ENCODE data around the gene TMEM240.

Gene TMEM240

GRCh38 chr1:1545946-1546737 is 5.7 kb upstream of the TMEM240 start:
- H3K4me1 ChIP-seq (ENCODE audit: control insufficient read depth, insufficient read depth, low read length): no peaks in the 10 kb centered on the region
- H3K9me3 ChIP-seq (ENCODE audit: control insufficient read depth, insufficient read depth, low read length): no peaks in the 10 kb centered on the region
- no peaks in the 10 kb centered on the region for H3K27me3 ChIP-seq (ENCODE audit: control insufficient read depth, insufficient read depth, low read length)
- no peak overlapping the region for H3K4me3 ChIP-seq (ENCODE audit: low read depth, low read length)
- no peak overlapping the region for H3K9ac ChIP-seq (ENCODE audit: low read depth, low read length)
- peaks cover 37% of the 10 kb centered on the region for H3K36me3 ChIP-seq (ENCODE audit: control insufficient read depth, insufficient read depth, low read length)

DNA sequence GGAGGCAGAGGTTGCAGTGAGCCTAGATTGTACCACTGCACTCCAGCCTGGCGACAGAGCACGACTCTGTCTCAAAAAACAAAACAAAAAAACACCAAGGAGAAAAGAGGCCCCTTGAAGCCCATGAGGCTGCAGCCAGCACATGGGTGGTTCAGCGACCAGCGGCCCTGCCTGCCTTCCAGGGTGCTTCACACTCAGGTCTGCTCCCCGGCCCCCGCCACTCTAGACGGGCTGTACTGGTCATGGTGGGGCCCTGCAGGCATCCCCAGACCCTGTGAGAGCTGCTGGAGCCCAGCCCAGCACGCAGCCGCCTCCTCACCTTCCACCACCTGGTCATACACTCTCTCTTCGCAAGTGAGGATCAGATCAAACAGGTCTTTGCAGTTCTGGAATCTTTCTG is 4.1 kb upstream of the TMEM240 start:
- Histone ChIP-seq H3K4me1 (ENCODE audit: control insufficient read depth, insufficient read depth, low read length) (no peaks in the 10 kb centered on the region), H3K9me3 (ENCODE audit: control insufficient read depth, insufficient read depth, low read length) (no peaks in the 10 kb centered on the region), H3K4me3 (ENCODE audit: low read depth, low read length) (no peak overlapping the region), H3K9ac (ENCODE audit: low read depth, low read length) (no peak overlapping the region), H3K36me3 (ENCODE audit: control insufficient read depth, insufficient read depth, low read length) (peaks cover 39% of the 10 kb centered on the region), H3K27me3 (ENCODE audit: control insufficient read depth, insufficient read depth, low read length) (no peaks in the 10 kb centered on the region)

- Histone ChIP-seq H3K9ac (ENCODE audit: low read depth, low read length) (no peak overlapping the region), H3K4me3 (ENCODE audit: low read depth, low read length) (no peak overlapping the region), H3K4me1 (ENCODE audit: control insufficient read depth, insufficient read depth, low read length) (no peaks in the 10 kb centered on the region), H3K9me3 (ENCODE audit: control insufficient read depth, insufficient read depth, low read length) (no peaks in the 10 kb centered on the region), H3K36me3 (ENCODE audit: control insufficient read depth, insufficient read depth, low read length) (peaks cover 39% of the 10 kb centered on the region), H3K27me3 (ENCODE audit: control insufficient read depth, insufficient read depth, low read length) (no peaks in the 10 kb centered on the region)
Observed at GRCh38 chr1:1543706-1544099, 3.3 kb upstream of the TMEM240 start.

- peaks cover 43% of the 10 kb centered on the region for H3K36me3 ChIP-seq (ENCODE audit: control insufficient read depth, insufficient read depth, low read length)
- no peak overlapping the region for H3K9ac ChIP-seq (ENCODE audit: low read depth, low read length)
- no peak overlapping the region for H3K4me3 ChIP-seq (ENCODE audit: low read depth, low read length)
- no peaks in the 10 kb centered on the region for H3K4me1 ChIP-seq (ENCODE audit: control insufficient read depth, insufficient read depth, low read length)
- H3K9me3 ChIP-seq (ENCODE audit: control insufficient read depth, insufficient read depth, low read length): no peaks in the 10 kb centered on the region
- no peaks in the 10 kb centered on the region for H3K27me3 ChIP-seq (ENCODE audit: control insufficient read depth, insufficient read depth, low read length)
Observed at GRCh38 chr1:1542766-1543705, 2.6 kb upstream of the TMEM240 start.

DNA sequence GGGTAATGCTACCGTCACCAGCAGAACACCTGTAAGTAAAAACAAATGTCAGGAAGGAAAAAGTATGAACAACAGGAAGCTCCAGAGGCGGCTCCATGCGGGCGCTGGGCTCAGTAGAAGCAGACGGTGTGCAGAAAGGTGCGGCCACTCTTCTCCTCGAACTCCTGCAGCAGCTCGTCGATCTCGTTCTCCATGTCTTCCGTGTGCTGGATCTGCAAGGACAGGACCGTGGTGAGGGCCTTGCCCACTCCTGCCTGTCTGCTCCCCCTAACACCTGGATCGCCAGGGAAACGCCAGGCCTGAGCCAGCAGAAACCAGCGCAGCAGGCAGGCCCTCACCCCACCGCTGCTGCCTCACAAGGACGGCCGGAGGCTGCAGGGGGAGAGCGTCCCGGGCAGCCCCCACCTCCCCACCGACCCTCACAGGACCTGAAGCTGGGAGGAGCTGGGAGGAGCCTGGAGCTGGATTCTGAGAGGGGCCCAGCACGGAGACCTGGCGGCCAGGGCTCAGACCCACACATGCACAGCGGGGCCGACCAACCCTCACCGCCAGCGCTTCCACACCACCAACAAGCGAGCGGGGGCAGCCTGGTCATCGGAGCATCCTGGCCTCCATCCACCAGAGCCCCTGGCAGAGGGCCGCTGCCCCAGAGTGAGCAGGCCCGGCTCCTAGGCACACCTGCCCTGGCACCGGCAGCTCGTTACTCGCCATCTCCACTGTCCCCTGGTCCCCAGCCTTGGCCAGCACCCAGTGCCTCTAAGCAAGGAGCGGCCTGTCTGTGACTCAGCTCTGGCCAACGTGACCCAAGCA is 1.7 kb upstream of the TMEM240 start:
- H3K9ac ChIP-seq (ENCODE audit: low read depth, low read length): no peak overlapping the region
- H3K4me3 ChIP-seq (ENCODE audit: low read depth, low read length): no peak overlapping the region
- no peaks in the 10 kb centered on the region for H3K27me3 ChIP-seq (ENCODE audit: control insufficient read depth, insufficient read depth, low read length)
- no peaks in the 10 kb centered on the region for H3K4me1 ChIP-seq (ENCODE audit: control insufficient read depth, insufficient read depth, low read length)
- no peaks in the 10 kb centered on the region for H3K9me3 ChIP-seq (ENCODE audit: control insufficient read depth, insufficient read depth, low read length)
- peaks cover 43% of the 10 kb centered on the region for H3K36me3 ChIP-seq (ENCODE audit: control insufficient read depth, insufficient read depth, low read length)

- H3K9me3 ChIP-seq (ENCODE audit: control insufficient read depth, insufficient read depth, low read length): no peaks in the 10 kb centered on the region
- H3K4me1 ChIP-seq (ENCODE audit: control insufficient read depth, insufficient read depth, low read length): no peaks in the 10 kb centered on the region
- peak overlapping the region; percentile 46 for H3K4me3 ChIP-seq (ENCODE audit: low read depth, low read length)
- H3K27me3 ChIP-seq (ENCODE audit: control insufficient read depth, insufficient read depth, low read length): no peaks in the 10 kb centered on the region
- H3K9ac ChIP-seq (ENCODE audit: low read depth, low read length): peak overlapping the region; percentile 73
- H3K36me3 ChIP-seq (ENCODE audit: control insufficient read depth, insufficient read depth, low read length): peaks cover 39% of the 10 kb centered on the region
Observed at GRCh38 chr1:1540818-1541628, 599 bp upstream of the TMEM240 start.

GRCh38 chr1:1539310-1540089 is 924 bp downstream of the TMEM240 start:
- H3K9me3 ChIP-seq (ENCODE audit: control insufficient read depth, insufficient read depth, low read length): no peaks in the 10 kb centered on the region
- H3K4me1 ChIP-seq (ENCODE audit: control insufficient read depth, insufficient read depth, low read length): no peaks in the 10 kb centered on the region
- H3K27me3 ChIP-seq (ENCODE audit: control insufficient read depth, insufficient read depth, low read length): no peaks in the 10 kb centered on the region
- no peak overlapping the region for H3K9ac ChIP-seq (ENCODE audit: low read depth, low read length)
- H3K36me3 ChIP-seq (ENCODE audit: control insufficient read depth, insufficient read depth, low read length): peaks cover 37% of the 10 kb centered on the region
- peak overlapping the region; percentile 69 for H3K4me3 ChIP-seq (ENCODE audit: low read depth, low read length)

DNA sequence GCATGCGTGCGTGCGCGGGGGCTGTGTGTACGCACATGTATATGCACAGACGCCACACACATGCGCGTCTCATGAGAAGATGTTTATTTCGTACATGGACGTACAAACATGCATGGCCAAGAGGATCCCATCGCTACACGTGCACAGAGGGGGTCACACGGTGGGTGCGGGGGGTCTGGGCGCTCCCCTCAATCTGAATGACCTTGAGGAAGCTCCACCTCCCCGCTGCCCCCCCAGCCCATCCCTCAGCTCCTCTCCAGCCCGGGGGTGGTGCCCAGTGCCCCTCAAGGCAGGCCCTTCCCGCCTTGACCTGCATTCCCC is 1.5 kb downstream of the TMEM240 start:
- H3K36me3 ChIP-seq (ENCODE audit: control insufficient read depth, insufficient read depth, low read length): peaks cover 34% of the 10 kb centered on the region
- no peak overlapping the region for H3K9ac ChIP-seq (ENCODE audit: low read depth, low read length)
- peak overlapping the region; percentile 69 for H3K4me3 ChIP-seq (ENCODE audit: low read depth, low read length)
- H3K4me1 ChIP-seq (ENCODE audit: control insufficient read depth, insufficient read depth, low read length): no peaks in the 10 kb centered on the region
- H3K27me3 ChIP-seq (ENCODE audit: control insufficient read depth, insufficient read depth, low read length): no peaks in the 10 kb centered on the region
- H3K9me3 ChIP-seq (ENCODE audit: control insufficient read depth, insufficient read depth, low read length): no peaks in the 10 kb centered on the region

DNA sequence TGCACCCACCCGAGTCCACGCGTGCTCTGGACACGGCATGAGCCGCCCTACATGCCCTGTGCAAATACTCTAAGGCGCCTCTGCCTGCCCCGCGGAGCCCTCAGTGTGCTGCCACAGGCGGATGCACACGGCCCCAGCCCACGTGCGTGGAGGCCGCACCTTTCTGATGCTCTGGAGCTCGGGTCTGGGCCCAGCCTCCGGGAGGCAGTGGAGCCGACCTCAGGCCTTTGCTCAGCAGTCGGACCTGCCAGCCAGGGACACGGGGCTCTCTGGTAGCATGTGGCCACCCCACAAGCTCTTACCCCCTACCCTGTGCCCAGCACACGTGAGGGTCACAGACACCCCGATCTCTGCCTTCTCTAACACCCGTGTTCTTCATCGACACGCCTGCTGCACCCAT is 2.1 kb downstream of the TMEM240 start:
- H3K36me3 ChIP-seq (ENCODE audit: control insufficient read depth, insufficient read depth, low read length): peaks cover 30% of the 10 kb centered on the region
- no peaks in the 10 kb centered on the region for H3K4me1 ChIP-seq (ENCODE audit: control insufficient read depth, insufficient read depth, low read length)
- no peaks in the 10 kb centered on the region for H3K9me3 ChIP-seq (ENCODE audit: control insufficient read depth, insufficient read depth, low read length)
- no peak overlapping the region for H3K4me3 ChIP-seq (ENCODE audit: low read depth, low read length)
- no peak overlapping the region for H3K9ac ChIP-seq (ENCODE audit: low read depth, low read length)
- H3K27me3 ChIP-seq (ENCODE audit: control insufficient read depth, insufficient read depth, low read length): no peaks in the 10 kb centered on the region

GRCh38 chr1:1537626-1538250 is 2.7 kb downstream of the TMEM240 start:
- Histone ChIP-seq H3K27me3 (ENCODE audit: control insufficient read depth, insufficient read depth, low read length) (no peaks in the 10 kb centered on the region), H3K4me1 (ENCODE audit: control insufficient read depth, insufficient read depth, low read length) (no peaks in the 10 kb centered on the region), H3K9ac (ENCODE audit: low read depth, low read length) (no peak overlapping the region), H3K36me3 (ENCODE audit: control insufficient read depth, insufficient read depth, low read length) (peaks cover 24% of the 10 kb centered on the region), H3K4me3 (ENCODE audit: low read depth, low read length) (no peak overlapping the region), H3K9me3 (ENCODE audit: control insufficient read depth, insufficient read depth, low read length) (no peaks in the 10 kb centered on the region)

All from iPS-15b (cell line).